Adrenal gland (tissue), 5 donors: ENCODE measurements around the gene HOTAIR.

Experiments
- POLR2A ChIP-seq, 2 donors: fragments of 450-650 bp; IDR thresholded peaks; one replicate each; pipeline ENCODE4 v1.6.1; 2017; ENCODE audit warnings: antibody characterized with exemption in 2 of 2, mild to moderate bottlenecking in 2 of 2, moderate library complexity in 1 of 2
- TF ChIP-seq, protein P1 (sequence below), 6 experiments: fragments of 450-650 bp in 4 of 6; fragments of 200-600 bp in 2 of 6; sonication (generic) in 1 of 6; IDR thresholded peaks; 1 replicate in 5 of 6; 2 replicates in 1 of 6; pipeline versions ENCODE4 v1.5.1 to v1.8.0; 2016 to 2021; ENCODE audit warnings: antibody characterized with exemption in 6 of 6, mild to moderate bottlenecking in 2 of 6, moderate library complexity in 1 of 6
- donor health status: DM: no; HTN: no; CAD: no.

DNA sequence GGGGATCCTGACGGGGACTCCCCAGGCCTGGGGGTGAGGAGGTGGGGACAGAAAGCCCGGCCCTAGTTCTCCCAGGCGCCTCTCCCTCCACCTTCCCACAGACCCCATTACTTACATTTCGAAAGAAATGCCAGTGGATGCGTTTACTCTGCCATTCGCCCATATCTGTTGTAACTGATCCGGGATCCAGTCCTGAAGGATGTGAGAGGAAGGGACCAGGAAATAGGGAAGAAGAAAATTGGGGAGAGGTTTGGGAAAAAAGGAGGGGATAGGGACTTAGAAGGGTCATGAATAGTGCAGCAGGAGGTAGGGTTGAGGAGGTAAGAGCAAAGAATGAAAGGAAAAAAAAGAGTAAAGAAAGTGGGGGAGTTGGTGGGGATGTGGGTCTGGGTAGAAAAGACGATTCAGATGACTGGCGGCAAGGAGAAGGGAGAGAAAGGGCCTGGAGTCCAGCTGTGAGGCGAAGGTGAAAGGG, 18.9 kb downstream of the HOTAIR start:
- TF ChIP-seq, protein P1, sequence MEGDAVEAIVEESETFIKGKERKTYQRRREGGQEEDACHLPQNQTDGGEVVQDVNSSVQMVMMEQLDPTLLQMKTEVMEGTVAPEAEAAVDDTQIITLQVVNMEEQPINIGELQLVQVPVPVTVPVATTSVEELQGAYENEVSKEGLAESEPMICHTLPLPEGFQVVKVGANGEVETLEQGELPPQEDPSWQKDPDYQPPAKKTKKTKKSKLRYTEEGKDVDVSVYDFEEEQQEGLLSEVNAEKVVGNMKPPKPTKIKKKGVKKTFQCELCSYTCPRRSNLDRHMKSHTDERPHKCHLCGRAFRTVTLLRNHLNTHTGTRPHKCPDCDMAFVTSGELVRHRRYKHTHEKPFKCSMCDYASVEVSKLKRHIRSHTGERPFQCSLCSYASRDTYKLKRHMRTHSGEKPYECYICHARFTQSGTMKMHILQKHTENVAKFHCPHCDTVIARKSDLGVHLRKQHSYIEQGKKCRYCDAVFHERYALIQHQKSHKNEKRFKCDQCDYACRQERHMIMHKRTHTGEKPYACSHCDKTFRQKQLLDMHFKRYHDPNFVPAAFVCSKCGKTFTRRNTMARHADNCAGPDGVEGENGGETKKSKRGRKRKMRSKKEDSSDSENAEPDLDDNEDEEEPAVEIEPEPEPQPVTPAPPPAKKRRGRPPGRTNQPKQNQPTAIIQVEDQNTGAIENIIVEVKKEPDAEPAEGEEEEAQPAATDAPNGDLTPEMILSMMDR (IDR thresholded peaks at IDR 0.05): no peak
- no peak for TF ChIP-seq POLR2A (IDR thresholded peaks at IDR 0.05)
